ENCODE data around the gene TSC22D4. TPM values are rescaled to one million over a fixed set of nuclear protein-coding genes. Genes with fewer than 3 reads are reported as not detected.

TSC22D4 gene
- total and polyA plus RNA-seq, 8 donors = 47.0 to 65.1 (median 56.1) TPM

GRCh38 chr7:100471021-100471420 is 8.0 kb downstream of the TSC22D4 start:
- peak overlapping the region in 1 of 2 donors; percentile 3 for H3K27ac ChIP-seq

GRCh38 chr7:100469227-100470044 is 9.6 kb downstream of the TSC22D4 start:
- Histone ChIP-seq H3K36me3 (peaks cover 0 to 76% of the 10 kb centered on the region in 2 donors), H3K9me3 (no peaks in the 10 kb centered on the region), H3K27me3 (no peaks in the 10 kb centered on the region), H3K27ac (no peak overlapping the region), H3K4me3 (no peak overlapping the region), H3K4me1 (peaks cover 6 to 53% of the 10 kb centered on the region in 2 donors)
- peak; percentile 93 to 98 for TF ChIP-seq CTCF (IDR thresholded peaks at IDR 0.05)
- intact Hi-C loops (cut with DNase I) = loop anchor here (5.0 to 10.0 kb wide), 2 partner anchors 88 to 215 kb away; no protein-coding TSS in a partner anchor
- ATAC-seq (peak; percentile 81), DNase-seq (peak; percentile 74 to 98 (median 88))

More at GRCh38 chr7:100471021-100471420, 8.0 kb downstream of the TSC22D4 start:
- peaks cover 0 to 75% of the 10 kb centered on the region in 2 donors for H3K36me3 ChIP-seq
- DNase-seq (no peak), ATAC-seq (no peak)
- H3K4me1 ChIP-seq = peaks cover 10 to 60% of the 10 kb centered on the region in 2 donors
- H3K27me3 ChIP-seq = no peaks in the 10 kb centered on the region
- H3K4me3 ChIP-seq = no peak overlapping the region
- intact Hi-C loops (cut with DNase I) = loop anchor here (5.0 to 10.0 kb wide), 2 partner anchors 86 to 214 kb away; no protein-coding TSS in a partner anchor
- no peak for TF ChIP-seq CTCF (IDR thresholded peaks at IDR 0.05)
- H3K9me3 ChIP-seq = no peaks in the 10 kb centered on the region

GRCh38 chr7:100467638-100468373 is 11.2 kb downstream of the TSC22D4 start:
- Histone ChIP-seq H3K9me3 (no peaks in the 10 kb centered on the region), H3K4me1 (peaks cover 1 to 37% of the 10 kb centered on the region in 2 donors), H3K36me3 (peaks cover 0 to 67% of the 10 kb centered on the region in 2 donors), H3K27me3 (no peaks in the 10 kb centered on the region), H3K27ac (no peak overlapping the region), H3K4me3 (no peak overlapping the region)
- intact Hi-C loops (cut with DNase I) = no loop called here
- ATAC-seq (no peak), DNase-seq (peak in 1 of 4 donors; percentile 77)
- TF ChIP-seq CTCF (IDR thresholded peaks at IDR 0.05) = no peak

- Histone ChIP-seq H3K27ac (no peak overlapping the region), H3K4me1 (peaks cover 0 to 32% of the 10 kb centered on the region in 2 donors), H3K36me3 (peaks cover 0 to 62% of the 10 kb centered on the region in 2 donors), H3K4me3 (no peak overlapping the region), H3K27me3 (no peaks in the 10 kb centered on the region), H3K9me3 (no peaks in the 10 kb centered on the region)
- no peak for DNase-seq
- ATAC-seq = no peak
- intact Hi-C loops (cut with DNase I) = no loop called here
- TF ChIP-seq CTCF (IDR thresholded peaks at IDR 0.05) = no peak
Observed at GRCh38 chr7:100466653-100467605, 12.1 kb downstream of the TSC22D4 start.
